ENCODE results near the gene GM2A.
"Not testable (repeated sequence)": the region's sequence is repeated elsewhere in the genome, so short reads cannot be mapped to it uniquely, and the experiment has no call there.

GM2A gene

DNA sequence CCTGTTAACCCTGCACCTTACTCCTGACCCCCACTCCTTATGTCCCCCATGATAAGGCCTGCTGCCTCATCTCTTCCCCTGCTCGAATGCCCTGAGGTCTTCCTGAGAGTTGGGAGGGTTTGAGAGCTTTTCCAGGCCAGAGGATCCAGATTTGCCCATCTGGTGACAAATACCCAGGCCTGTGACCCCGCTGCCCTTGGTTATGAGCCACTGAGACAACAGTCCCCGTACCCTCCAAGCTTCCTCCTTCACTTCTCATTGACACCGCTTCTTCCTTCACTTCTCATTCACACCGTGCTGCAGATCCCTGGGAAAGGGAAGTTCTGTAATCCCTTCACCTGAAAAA is 593 bp downstream of the GM2A start:
- no peak for DNase-seq (ENCODE audit: low spot score)

DNA sequence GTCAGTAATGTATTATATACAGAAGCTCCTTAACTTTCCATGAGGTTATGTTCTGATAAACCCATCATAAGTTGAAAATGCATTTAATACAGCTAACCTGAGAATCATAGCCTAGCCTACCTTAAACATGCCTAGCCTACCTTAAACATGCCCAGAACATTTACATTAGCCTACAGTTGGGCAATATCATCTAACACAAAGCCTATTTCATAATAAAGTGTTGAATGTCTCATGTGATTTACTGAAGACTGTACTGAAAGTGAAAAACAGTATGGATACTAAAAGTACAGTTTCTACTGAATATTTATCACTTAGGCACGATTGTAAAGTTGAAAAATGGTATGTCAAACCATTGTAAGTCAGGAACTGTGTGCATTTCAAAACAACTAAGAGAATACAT is 1.6 kb downstream of the GM2A start:
- no peak for DNase-seq (ENCODE audit: low spot score)

DNA sequence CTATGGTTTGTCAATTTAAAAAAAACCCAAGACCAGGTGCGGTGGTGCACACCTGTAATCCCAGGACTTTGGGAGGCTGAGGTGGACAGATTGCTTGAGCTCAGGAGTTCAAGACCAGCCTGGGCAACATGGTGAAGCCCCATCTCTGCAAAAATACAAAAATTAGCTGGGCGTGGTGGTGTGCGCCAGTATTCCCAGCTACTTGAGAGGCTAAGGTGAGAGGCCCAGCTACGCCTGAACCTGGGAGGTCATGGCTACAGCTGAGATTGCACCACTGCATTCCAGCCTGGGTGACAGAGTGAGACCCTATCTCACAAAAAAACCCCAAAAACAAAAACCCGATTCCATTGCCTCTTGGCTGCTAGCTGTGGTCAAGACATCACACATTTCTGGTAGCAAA is 2.0 kb downstream of the GM2A start:
- not testable (repeated sequence) for DNase-seq (ENCODE audit: low spot score)

DNA sequence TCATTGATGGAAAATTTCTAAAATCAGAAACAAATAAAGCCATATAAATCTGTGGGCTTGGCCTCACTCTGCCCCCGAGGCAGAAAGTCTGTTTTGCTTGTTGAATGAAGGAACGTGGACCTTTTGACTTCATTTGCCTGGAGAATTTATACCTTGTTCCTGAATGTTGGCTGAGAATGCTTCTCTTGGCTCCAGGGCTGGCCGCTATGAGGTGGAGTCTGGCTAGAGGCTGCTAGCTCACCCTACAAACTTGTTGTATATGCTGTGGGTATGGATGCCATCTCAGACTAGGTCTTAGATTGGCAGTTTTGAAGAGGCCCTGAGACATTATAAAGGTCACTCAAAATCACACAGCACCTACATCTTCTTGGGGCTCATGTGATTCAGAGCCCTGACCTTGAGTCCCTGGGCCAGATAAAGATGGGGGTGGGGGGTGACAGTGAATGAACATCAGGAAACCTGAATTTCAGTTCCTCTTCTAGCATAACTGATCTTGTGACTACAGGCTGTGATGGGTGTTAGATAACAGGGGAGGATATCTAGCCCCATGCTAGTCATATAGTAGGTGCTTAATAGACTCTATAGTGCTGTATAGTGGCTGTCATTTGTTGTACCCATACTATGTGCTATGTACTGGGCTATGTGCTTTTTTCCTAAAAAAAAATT is 2.8 kb downstream of the GM2A start:
- no peak for DNase-seq (ENCODE audit: low spot score)

DNA sequence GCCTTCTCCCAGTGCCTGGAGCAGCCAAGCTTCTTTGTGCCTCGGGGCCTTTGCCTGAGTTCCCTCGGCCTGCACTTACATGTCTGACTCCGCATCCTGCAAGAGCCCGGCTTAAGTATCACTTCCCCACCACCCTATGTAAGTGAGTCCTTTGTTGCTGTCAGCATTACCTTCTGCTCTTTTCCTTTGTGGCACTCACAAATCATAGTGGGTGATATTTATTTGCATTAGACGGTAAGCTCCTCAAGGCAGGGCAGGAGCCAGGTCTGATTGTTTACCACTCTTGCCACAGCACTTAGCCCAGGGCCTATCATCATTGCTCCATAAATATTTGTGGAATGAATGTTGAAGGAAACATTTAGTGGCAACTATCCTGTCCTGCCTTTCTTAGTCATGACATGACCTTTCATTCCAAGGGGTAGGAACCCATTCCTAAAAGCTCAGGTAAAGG is 4.8 kb downstream of the GM2A start:
- peak; percentile 78 for DNase-seq (ENCODE audit: low spot score)

DNA sequence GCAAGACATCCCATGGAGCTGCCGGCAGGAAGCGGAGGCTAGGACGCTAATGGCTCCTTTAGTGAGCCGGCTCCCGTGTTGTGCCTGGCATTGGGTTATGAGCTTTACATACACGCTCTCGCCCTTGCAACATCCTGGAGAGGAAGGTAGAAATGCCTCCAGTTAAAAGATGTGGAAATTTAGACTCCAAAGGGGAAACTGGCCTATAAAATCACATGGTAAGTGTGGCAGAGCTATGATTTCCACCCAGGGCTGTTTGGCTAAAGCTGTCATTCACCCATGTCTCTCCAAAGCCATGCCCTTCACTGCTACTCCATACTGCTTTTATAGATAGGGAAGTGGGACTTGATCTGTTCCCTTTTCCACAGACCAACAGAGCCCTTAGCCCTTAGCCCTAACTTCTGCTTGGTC is 5.2 kb downstream of the GM2A start:
- DNase-seq (ENCODE audit: low spot score), result no peak

DNA sequence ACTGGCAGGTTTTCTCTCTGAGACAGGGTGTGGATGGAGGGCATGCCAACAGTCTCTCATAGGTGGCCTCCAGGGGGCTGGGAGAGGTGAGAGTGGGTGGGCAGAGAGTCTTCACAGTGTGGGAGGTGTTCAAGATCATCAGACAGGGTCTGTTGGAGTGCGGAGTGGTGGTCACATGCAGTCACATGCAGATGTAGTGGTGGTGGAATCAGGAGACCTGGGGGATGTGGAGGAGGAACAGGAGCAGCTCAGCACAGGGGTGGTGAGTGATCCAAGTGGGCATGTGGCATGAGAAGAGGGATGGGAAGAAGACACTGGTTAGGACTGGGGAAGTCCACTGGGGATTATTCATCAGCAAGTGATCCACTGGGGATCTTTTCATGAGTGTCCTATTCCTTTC is 5.8 kb downstream of the GM2A start:
- no peak for DNase-seq (ENCODE audit: low spot score)

DNA sequence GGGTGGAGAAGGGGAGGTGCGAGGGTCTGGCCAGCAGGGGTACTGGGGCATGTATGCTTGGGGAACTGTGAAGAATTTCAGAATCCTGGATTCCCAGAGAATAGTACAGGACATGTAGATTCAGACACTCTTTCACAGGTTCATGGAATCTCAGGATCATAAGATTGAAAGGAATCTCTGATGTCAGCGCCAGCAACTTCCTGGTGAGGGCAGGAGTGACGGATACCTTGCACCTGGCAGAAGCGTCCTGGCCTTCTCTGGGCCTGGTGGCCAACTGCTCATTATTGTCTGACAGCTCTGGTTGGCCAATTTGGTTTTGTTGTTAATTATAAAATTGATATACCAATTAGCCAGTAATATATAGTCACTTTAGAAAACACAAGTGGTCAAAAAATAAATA is 6.9 kb downstream of the GM2A start:
- DNase-seq (ENCODE audit: low spot score), result peak; percentile 21

DNA sequence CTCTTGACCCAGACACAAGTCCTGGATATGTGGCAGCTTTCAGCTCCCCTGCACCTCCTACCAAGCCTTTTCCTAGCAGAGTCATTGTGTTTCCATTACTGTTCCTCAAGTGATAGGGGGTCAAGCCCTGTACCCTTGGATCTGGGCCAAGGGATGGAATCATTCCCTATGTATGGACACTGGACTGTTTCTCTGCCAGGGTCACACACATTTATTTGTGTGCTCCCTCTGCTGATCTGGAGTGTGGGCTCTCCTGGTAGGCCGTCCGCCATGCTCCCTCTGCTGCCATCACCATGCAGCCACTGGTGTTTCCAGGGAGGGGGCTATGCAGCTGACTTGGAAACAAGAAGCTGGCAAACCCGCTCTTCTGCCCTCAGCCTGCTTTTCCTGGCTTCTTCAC is 9.5 kb downstream of the GM2A start:
- DNase-seq (ENCODE audit: low spot score), result no peak

DNA sequence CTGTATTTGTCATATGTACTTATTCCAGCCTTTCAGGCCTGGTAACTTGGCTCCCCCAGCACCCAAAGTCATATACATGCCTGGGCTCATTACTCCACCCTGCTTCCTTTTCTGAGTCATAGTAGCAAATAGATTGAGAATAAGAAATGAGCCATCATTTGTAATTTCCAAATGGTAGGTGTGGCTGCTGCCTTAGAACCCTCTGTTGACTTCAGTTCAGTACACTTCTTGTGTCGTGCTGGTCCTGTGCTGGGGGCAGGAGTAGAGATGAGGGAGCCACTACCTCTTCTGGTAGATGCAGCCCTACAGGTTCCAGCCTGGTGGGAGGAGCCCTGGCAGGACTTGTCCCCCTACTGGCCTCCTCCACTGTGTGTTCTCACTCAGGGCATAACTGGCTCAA is 11.1 kb downstream of the GM2A start:
- peak; percentile 74 for DNase-seq (ENCODE audit: low spot score)

DNA sequence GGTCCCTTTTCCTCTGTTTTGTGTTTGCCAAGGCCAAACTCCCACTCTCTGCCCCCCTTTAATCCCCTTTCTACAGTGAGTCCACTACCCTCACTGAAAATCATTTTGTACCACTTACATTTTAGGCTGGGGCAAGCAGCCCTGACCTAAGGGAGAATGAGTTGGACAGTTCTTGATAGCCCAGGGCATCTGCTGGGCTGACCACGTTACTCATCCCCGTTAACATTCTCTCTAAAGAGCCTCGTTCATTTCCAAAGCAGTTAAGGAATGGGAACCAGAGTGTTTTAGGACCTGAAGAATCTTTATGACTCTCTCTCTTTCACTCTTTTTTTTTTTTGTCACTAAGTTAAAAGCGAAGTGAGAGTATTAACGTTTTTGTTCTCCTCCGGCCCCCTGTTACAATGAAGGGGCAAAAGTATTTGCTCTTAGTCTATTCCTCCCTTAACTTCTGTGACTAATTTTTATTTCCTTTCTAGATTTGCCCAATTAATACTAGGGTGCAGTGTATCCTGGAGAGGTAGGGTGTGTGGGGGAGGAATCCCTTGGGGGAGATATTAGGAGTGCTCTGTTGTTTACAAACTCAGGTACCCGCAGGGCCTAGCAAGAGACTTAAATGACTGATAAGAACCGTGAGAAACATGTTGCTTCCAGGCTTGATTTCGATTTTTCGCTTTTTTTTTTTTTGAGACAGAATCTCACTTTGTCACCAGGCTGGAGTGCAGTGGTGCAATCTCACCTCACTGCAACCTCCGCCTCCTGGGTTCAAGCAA is 14.7 kb downstream of the GM2A start:
- no peak for DNase-seq (ENCODE audit: low spot score)

DNA sequence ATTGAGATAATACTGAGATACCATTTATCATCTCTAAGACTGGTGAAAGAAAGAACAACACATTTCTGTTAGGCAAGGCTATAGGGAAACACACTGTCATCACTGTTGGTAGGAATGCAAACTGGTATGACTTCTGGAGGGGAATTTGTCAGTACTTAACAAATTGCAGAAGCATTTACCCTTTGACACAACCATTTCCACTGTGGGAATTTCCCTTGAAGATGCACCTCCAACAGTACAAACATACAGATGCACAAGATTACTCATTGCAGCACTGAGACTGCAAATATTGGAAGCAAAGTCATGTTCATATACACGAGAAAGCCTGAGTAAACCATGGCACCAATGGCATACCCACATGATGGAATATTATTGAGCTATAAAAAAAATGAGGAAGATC is 17.6 kb downstream of the GM2A start:
- DNase-seq (ENCODE audit: low spot score), result peak; percentile 84

DNA sequence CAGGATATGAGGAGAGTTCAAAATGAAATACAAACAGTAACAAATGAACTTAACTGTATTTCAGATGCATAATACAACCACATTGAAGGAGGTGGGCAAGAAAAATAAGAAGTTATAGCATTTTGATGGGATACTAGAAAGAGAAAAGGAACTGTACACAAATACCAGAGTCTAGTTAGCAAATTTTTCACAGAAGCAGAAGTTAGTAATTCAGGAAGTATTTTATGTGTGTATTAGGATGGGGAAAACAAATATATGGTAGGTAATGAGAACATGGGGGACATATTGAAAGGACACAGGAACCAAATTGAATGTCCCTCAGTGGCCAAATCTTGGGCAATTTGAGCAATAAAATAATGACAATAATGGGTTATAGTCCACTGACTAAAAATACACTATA is 18.4 kb downstream of the GM2A start:
- DNase-seq (ENCODE audit: low spot score), result no peak

DNA sequence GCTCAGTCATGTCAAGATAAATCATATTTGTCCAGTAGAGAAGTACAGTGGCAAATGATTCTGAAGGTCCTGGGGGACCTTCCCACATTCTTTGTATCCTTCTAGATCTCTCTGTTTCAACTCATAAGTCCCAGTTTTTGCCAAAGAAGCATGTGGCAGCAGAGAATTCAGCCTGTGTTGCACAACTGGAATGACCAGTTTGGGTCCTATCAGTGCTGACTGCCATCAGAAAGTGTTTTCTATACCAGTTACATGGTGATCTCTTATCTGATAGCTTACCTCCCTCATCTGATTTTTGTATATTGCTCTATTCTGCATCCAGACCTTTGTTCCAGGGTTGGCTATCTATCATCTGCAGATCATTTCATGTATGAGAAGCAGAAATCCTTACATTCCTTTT is 21.7 kb downstream of the GM2A start:
- DNase-seq (ENCODE audit: low spot score), result no peak

DNA sequence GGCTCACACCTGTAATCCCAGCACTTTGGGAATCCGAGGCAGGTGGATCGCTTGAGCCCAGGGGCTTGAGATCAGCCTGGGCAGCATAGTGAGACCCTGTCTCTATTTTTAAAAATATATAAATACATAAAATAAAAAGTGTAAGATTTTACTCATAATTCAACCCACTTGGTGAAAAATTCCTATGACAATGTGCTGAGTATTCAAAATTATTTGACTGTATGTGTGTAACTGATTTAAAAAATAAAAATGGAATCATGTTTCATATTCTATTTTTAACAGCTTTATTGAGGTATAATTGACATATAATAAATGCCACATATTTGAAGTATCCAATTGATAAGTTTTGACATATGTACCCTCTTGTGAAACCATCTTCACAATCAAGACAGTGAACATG is 22.8 kb downstream of the GM2A start:
- no peak for DNase-seq (ENCODE audit: low spot score)

DNA sequence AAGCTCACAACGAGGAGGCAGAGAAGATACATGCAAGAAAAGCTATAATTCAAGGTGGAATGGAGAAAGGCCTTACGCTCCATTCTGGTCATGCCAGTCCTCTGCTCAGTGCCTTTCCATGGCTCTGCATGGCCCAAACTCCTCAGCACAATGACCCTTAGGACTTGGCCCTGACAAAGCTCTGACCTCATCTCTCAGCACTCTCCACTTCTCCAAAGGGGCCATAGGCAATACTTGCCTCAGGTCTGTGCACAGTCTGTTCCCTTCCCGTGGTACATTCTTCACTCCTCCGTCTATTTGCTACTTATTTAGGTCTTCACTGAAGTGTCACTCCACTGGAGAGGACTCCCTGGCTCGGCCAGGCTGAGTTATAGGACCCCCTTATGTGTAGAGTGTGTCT is 25.9 kb downstream of the GM2A start:
- DNase-seq (ENCODE audit: low spot score), result no peak

DNA sequence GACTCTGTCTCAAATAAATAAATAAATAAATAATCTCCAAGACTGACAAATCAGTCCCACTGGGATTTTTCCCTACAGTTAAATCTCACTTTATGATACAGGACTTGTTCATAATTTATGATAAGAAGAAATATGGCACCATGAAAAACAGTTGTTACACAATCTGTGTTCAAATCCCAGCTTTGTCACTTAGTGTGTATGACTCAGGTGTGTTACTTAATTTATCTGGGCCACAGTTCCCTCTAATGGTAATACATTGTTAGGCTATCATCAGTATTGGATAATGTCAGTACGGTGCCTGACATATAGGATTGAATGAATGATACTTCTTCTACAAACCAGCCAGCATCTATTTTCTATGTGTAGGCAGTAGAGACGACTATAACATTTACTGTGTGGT is 27.5 kb downstream of the GM2A start:
- DNase-seq (ENCODE audit: low spot score), result no peak

DNA sequence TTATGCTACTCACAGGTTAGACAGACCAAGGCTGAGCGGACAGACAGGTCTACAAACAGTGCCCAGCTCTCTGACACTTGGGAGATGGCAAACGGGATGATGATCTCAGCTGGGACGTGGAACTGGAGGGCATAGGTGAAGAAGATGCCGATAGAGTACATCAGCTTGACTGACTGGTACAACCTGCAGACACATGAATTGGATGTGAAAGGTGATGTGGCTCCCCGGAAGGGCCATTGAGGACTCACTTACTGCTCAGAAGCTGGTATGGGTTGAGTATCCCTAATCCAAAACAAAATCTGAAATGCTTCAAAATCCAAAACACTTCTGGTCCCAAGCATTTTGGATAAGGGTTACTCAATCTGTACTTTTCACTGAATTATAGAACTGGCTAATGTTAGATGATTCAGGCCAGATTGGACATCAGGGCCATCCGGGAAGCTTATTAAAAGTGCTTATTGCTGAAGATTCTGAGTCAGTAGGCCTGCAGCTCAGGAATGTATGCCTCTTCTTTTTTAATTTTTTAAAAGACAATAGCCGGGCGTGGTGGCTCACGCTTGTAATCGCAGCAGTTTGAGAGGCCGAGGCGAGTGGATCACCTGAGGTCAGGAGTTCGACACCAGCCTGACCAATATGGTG is 28.1 kb downstream of the GM2A start:
- DNase-seq (ENCODE audit: low spot score), result no peak

DNA sequence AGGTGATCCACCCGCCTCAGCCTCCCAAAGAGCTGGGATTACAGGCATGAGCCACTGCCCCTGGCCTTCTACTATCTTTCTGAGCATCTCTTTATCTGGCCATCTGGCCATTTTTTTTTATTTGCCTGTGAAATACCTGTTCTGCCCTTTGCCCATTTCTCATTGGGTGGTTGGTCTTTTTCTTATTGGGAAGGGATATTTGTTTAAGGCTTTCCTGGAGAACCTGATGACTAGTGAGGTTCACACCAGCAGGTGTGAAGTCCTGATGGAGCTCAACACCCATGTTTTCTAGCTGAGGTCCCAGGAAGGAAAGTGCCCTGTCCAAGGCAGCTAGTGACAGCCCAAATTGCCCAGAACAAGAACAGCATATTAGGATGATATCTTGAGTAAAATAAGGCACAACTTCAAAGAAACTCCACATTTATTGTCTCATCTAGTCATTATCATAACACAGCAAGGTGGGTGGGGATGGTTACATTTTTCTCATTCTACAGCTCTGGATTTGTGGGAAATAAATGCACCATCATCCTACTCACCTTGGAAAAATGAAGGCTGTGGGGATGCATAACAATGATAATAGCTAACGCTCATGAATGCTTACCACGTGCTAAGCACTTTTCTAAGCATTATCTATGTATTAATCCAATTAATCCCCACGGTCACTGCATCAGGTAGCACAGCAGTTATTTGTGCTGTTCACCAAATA is 30.3 kb downstream of the GM2A start:
- no peak for DNase-seq (ENCODE audit: low spot score)

DNA sequence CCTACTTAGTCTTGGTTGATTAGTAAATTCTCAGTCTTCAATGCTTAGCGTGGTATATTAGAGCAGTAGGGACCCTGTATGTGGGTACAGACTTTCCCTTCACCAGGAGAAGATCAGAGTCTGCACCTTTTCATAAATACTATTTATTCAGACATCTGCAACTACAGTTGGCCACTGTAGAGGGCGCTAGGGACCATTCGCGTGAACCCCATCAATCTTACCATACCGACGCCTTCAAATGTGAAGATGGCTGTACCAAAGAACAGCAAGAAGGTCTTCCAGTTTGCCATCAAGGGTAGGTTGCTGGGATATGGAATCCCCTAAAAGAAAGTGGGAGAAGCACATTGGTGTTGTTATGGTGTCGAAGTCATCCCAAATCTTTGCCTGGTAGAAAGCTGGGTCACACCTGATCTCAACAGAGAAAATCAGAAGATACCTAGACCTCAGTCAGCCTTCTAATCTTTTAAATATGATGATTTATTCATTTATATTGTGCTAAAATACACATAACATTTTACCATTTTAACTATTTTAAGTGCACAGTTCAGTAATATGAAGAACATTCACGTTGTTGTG is 31.5 kb downstream of the GM2A start:
- DNase-seq (ENCODE audit: low spot score), result no peak

DNA sequence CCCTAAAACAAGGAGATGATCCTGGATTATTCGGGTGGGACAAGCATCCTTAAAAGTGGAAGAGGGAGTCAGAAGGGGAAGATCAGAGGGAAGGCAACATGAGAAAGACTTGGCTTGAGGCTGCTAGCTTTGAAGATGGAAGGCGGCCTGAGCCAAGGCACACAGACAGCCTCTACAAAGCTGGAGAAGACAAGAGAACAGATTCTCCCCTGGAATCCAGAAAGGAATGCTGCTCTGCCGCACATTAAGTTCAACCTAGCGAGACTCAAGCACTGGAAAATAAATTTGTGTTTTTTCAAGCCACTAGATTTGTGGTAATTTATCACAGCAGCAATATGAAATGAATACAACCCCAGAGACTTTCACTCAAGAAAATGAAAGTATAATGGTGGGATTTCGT is 32.7 kb downstream of the GM2A start:
- DNase-seq (ENCODE audit: low spot score), result peak; percentile 37

DNA sequence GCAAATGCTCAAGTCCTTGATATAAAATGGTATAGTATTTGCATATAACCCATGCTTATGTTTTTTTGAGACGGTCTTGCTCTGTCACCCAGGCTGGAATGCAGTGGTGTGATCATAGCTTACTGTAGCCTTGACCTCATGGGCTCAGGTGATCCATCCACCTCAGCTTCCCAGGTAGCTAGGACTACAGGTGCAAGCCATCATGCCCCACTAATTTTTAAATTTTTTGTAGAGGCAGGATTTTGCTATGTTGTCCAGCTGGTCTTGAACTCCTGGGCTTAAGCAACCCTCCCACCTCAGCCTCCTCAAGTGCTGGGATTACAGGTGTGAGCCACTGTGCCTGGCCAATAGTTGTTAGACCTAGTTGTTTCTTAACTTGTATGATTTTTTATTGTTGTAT is 33.3 kb downstream of the GM2A start:
- DNase-seq (ENCODE audit: low spot score), result peak; percentile 46

DNA sequence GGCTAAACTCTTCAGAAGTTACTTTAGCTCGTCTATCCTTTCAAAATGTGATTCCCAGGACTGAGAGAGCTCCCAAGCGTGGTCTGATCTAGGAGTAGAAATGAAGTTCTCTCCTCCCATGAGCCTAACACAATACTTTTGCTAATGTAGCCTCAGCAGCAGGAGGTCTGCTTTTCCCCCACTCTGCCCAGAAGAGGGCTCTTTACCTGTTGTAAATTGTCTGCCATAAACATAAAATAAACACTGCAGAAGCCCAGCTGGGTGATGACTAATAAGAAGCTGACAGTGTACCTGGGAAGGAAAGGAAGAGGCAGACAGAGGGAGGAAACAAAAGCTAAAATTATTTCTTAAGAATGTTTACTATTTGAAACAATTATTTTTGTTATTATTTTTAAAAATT is 35.2 kb downstream of the GM2A start:
- DNase-seq (ENCODE audit: low spot score), result peak; percentile 68

Data from kidney tubule cell (primary cell).